Upper lobe of left lung (tissue), 4 donors: Measurements from ENCODE around the gene HSF4.

Experiments
- POLR2A ChIP-seq, 4 donors: fragments of 450-650 bp; IDR thresholded peaks; one replicate each; pipeline ENCODE4 v1.5.1; 2016 to 2017; ENCODE audit warnings: antibody characterized with exemption in 4 of 4, mild to moderate bottlenecking in 2 of 4
- TF ChIP-seq, protein P1 (sequence below), 6 experiments: fragments of 450-650 bp in 4 of 6; fragments of 200-600 bp in 2 of 6; sonication (generic) in 2 of 6; IDR thresholded peaks; one replicate each; pipeline ENCODE4 v1.5.1; 2016 to 2019; ENCODE audit warnings: antibody characterized with exemption in 6 of 6

DNA sequence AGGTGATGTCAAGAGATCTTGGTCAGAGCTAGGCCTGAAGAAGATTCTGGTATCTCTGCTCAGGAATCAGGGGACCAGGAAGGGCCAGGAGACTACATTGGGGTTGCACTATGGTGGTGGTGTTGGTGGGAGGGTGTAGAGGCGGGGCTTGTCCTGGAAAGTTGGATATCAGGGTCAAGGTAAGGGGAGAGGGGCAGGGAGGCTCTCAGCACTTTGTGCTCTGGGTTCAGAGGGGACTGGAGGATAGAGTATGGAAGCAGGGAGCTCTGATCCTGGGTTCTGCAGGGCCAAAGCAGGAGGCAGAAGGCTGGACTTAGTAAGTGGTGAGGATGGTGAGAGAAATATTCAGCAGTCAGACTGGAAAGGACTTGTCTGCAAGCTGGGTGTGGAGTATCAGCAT lies 8.8 kb downstream of the HSF4 start:
- TF ChIP-seq POLR2A (IDR thresholded peaks at IDR 0.05): no peak
- TF ChIP-seq, protein P1, sequence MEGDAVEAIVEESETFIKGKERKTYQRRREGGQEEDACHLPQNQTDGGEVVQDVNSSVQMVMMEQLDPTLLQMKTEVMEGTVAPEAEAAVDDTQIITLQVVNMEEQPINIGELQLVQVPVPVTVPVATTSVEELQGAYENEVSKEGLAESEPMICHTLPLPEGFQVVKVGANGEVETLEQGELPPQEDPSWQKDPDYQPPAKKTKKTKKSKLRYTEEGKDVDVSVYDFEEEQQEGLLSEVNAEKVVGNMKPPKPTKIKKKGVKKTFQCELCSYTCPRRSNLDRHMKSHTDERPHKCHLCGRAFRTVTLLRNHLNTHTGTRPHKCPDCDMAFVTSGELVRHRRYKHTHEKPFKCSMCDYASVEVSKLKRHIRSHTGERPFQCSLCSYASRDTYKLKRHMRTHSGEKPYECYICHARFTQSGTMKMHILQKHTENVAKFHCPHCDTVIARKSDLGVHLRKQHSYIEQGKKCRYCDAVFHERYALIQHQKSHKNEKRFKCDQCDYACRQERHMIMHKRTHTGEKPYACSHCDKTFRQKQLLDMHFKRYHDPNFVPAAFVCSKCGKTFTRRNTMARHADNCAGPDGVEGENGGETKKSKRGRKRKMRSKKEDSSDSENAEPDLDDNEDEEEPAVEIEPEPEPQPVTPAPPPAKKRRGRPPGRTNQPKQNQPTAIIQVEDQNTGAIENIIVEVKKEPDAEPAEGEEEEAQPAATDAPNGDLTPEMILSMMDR (IDR thresholded peaks at IDR 0.05): no peak
